Right renal cortex interstitium (tissue), 3 donors: Measurements from ENCODE around the gene PPP2R3B. TPM values are rescaled to one million over a fixed set of nuclear protein-coding genes. Genes with fewer than 3 reads are reported as not detected.
"Not testable (repeated sequence)": the region's sequence is repeated elsewhere in the genome, so short reads cannot be mapped to it uniquely, and the experiment has no call there.

Source experiments
- DNase-seq, 3 donors: peaks; one replicate each; pipeline ENCODE4 v3.0.0-alpha.2; 2013; ENCODE audit warnings: low read depth in 3 of 3, low spot score in 2 of 3
- polyA plus RNA-seq, 3 donors: library from polyadenylated mRNA; unstranded; fragments of 120-200 nt; gene quantifications; one replicate each; pipeline ENCODE4 v1.2.1, GENCODE V29; 2013; ENCODE audit not compliant: insufficient read length in 3 of 3

The PPP2R3B gene
- 10 to 100 TPM; 17.1 to 23.1 (median 18.5) TPM for polyA plus RNA-seq

GRCh38 chrX:386768-387575 lies at the start of gene PPP2R3B:
PPP2R3B (minus strand) TSS chrX:386907; CDS start chrX:386691, 216 bp downstream.
- DNase-seq, result peak; percentile 95 to 96 (median 95)

GRCh38 chrX:435536-436122 lies 48.9 kb upstream of the PPP2R3B start:
- no peak for DNase-seq

GRCh38 chrX:434946-435345 lies 48.2 kb upstream of the PPP2R3B start:
- no peak for DNase-seq

- no peak for DNase-seq
These were observed 47.1 kb upstream of the PPP2R3B start for GRCh38 chrX:433771-434170.

- DNase-seq, result not testable (repeated sequence)
These were observed 46.0 kb upstream of the PPP2R3B start for GRCh38 chrX:432666-433065.

- no peak for DNase-seq
These were observed 44.9 kb upstream of the PPP2R3B start for GRCh38 chrX:431492-432111.

GRCh38 chrX:431056-431455 lies 44.3 kb upstream of the PPP2R3B start:
- DNase-seq, result no peak

GRCh38 chrX:429266-429825 lies 42.6 kb upstream of the PPP2R3B start:
- no peak for DNase-seq

- DNase-seq, result no peak
These were observed 41.4 kb upstream of the PPP2R3B start for GRCh38 chrX:427812-428725.

- DNase-seq, result no peak
These were observed 40.2 kb upstream of the PPP2R3B start for GRCh38 chrX:426881-427280.

GRCh38 chrX:425056-425455 lies 38.3 kb upstream of the PPP2R3B start:
- no peak for DNase-seq

- no peak for DNase-seq
These were observed 35.1 kb upstream of the PPP2R3B start for GRCh38 chrX:421646-422391.

- DNase-seq, result no peak
These were observed 34.0 kb upstream of the PPP2R3B start for GRCh38 chrX:420496-421223.

GRCh38 chrX:418927-419729 lies 32.4 kb upstream of the PPP2R3B start:
- DNase-seq, result no peak

GRCh38 chrX:415498-415897 lies 28.8 kb upstream of the PPP2R3B start:
- not testable (repeated sequence) for DNase-seq

GRCh38 chrX:413322-414201 lies 26.9 kb upstream of the PPP2R3B start:
- no peak for DNase-seq

- DNase-seq, result no peak
These were observed 23.6 kb upstream of the PPP2R3B start for GRCh38 chrX:410296-410695.
